GM15510 (cell line): ENCODE data around the gene CUEDC1.

Experiments
- POLR2A ChIP-seq: IDR thresholded peaks from 3 replicates; pipeline ENCODE4 v1.6.1; 2011; ENCODE audit warnings: borderline replicate concordance; ENCODE audit not compliant: insufficient read length; ENCODE audit errors: extremely low read depth

The CUEDC1 gene

GRCh38 chr17:57855391-57856035 is 99.7 kb downstream of the CUEDC1 start:
- no peak for TF ChIP-seq POLR2A

GRCh38 chr17:57853695-57854094 is 101.5 kb downstream of the CUEDC1 start:
- no peak for TF ChIP-seq POLR2A

GRCh38 chr17:57852955-57853328 is 102.3 kb downstream of the CUEDC1 start:
- no peak for TF ChIP-seq POLR2A

- no peak for TF ChIP-seq POLR2A
These were observed 102.9 kb downstream of the CUEDC1 start for GRCh38 chr17:57852092-57852954.

GRCh38 chr17:57849874-57850754 is 105.1 kb downstream of the CUEDC1 start, which contains the start of gene MRPS23:
TSS of gene MRPS23 (minus strand) at chr17:57850044. CDS start at chr17:57850010, 34 bp downstream.
- TF ChIP-seq POLR2A = peak; percentile 86

- no peak for TF ChIP-seq POLR2A
These were observed 105.9 kb downstream of the CUEDC1 start for GRCh38 chr17:57849163-57849873.

GRCh38 chr17:57842280-57842679 is 112.9 kb downstream of the CUEDC1 start:
- TF ChIP-seq POLR2A = no peak

GRCh38 chr17:57839571-57839923 is 115.7 kb downstream of the CUEDC1 start:
- no peak for TF ChIP-seq POLR2A

GRCh38 chr17:57838857-57839570 is 116.2 kb downstream of the CUEDC1 start:
- no peak for TF ChIP-seq POLR2A

- no peak for TF ChIP-seq POLR2A
These were observed 116.8 kb downstream of the CUEDC1 start for GRCh38 chr17:57838453-57838852.

- TF ChIP-seq POLR2A = no peak
These were observed 119.8 kb downstream of the CUEDC1 start for GRCh38 chr17:57835333-57835900.

- no peak for TF ChIP-seq POLR2A
These were observed 121.0 kb downstream of the CUEDC1 start for GRCh38 chr17:57834146-57834741.
